Left hindlimb (tissue), 1 donor: Measurements from ENCODE around the gene PDZD8.
"Not testable (repeated sequence)": the region's sequence is repeated elsewhere in the genome, so short reads cannot be mapped to it uniquely, and the experiment has no call there.

Experiments
- DNase-seq: peaks from one replicate; pipeline ENCODE4 v3.0.0-alpha.2; 2018

PDZD8 gene

GRCh38 chr10:117253908-117254307, 121.3 kb downstream of the PDZD8 start:
- DNase-seq, result no peak

DNA sequence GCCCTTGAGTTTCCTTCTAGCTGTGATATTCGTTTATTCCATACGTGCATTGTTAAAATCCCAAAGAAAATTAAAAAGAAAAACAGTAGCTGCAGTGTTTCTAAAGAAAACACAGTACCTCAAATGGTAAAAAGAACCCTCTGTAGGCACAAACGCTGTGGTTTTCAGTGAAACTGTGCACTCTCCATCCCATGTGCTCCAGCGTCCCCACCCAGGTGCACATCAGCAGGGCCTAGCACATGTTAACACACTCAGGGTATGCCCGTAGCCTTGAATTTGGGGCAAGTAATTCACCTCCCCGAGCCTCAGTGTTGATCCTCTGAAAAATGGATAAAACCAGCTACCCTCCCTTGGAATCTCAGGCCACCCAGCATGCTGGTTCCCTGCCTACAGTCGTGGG, 124.8 kb downstream of the PDZD8 start:
- DNase-seq, result no peak

DNA sequence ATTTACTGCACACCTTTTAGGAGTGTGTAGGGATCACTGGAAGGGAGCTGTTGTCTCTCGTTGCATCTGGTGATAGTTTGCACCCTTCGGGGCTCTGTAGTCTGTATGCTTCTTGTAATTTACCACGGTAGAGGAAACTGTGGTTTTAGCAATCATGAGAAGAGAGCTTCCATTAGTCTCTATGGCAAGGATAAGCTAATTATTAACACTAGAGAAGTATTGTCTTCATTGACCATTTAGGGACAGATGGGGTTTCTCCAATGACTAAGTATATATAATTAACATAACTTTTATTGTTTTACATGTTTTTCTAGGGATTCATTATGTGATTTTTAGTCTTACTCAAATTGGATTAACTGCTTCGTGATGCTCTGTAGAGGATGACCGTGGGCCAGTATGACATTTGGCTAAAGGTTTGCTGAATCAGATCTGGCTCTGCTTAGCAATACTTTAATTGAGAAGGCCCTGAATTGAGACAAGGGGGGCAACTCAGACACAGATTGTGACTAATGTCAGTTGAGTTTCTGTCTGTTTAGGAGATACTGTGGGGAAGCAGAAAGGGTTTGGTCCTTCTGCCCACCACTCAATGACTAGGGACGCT, 125.6 kb downstream of the PDZD8 start:
- DNase-seq, result no peak

DNA sequence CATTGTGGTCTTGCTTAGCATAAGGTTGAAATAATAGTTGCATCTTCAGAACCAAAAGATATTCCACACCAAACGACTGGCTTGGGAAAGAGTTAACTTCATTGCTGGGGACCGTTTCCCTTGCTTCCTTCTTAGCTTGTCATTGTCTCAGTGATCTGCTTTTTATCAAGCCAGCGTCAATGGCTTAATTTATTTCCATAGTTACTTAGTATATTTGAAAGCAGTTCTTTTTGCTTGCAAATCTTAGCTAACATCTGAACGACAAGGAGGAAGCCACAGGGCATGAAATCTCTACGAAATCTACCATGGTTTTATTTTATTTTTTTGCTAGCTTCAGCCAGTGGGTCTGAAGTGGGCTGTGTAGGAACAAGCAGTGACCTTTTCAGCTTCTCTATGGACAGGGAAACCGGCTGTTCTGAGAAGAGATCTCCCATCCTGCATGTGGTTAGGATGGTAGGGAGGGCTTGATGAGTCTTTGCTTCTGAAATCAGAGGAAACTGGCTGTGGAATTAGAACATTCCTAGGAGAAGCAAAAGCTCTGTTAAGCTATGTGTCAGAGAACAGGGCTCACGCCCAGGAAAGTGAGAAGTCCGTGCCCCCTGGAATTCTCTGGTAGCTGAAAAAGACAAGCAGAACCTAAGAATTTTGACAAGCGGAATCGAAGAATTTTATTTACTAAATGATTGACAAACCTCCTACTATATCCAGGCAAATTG, 126.3 kb downstream of the PDZD8 start:
- no peak for DNase-seq

GRCh38 chr10:117246997-117247671, 128.1 kb downstream of the PDZD8 start:
- no peak for DNase-seq

GRCh38 chr10:117242463-117242832, 132.8 kb downstream of the PDZD8 start:
- no peak for DNase-seq

DNA sequence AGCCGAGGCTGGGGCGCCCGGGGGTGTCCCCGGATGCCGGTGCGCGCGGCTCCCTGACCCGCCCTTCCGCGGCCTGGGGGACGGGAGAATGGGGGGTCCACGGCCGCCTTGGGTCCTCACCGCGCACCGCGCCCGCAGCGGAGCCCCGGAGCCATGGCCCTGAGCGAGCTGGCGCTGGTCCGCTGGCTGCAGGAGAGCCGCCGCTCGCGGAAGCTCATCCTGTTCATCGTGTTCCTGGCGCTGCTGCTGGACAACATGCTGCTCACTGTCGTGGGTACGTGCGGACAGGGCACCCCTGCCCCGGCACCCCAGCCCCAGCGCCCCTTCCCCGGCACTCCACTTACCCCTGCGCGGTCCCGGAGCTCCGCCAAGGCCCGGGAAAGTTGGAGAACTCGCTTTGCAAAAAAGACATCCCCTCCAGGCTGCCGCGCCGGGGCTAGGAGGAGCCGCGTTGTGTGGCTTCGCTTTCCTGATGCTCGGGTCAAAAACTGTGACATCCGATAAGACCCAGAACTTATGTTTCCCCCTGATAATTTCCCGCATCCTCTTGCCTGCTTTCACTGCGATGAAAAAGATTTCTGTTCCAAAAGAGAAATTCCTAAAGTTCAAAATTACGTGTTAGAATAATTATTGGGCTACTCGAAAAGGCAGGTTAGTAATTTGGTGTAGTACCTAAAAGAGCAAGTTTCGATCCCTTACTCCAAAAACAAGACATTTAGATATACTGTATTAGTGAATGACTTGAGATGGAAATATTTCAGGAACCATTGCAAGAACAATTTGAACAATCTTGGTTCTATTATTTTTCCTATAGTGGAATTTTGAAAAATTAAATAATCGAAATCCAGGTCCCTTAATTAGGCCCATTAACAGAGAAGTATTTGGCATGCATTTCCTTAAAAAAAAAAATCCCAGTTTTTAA, 133.4 kb downstream of the PDZD8 start:
- DNase-seq, result no peak

GRCh38 chr10:117240621-117241529, 134.4 kb downstream of the PDZD8 start, which contains the start of gene SLC18A2:
Gene SLC18A2, plus strand, starts transcription at chr10:117241114. Its CDS starts 580 bp downstream, at chr10:117241694.
- no peak for DNase-seq

DNA sequence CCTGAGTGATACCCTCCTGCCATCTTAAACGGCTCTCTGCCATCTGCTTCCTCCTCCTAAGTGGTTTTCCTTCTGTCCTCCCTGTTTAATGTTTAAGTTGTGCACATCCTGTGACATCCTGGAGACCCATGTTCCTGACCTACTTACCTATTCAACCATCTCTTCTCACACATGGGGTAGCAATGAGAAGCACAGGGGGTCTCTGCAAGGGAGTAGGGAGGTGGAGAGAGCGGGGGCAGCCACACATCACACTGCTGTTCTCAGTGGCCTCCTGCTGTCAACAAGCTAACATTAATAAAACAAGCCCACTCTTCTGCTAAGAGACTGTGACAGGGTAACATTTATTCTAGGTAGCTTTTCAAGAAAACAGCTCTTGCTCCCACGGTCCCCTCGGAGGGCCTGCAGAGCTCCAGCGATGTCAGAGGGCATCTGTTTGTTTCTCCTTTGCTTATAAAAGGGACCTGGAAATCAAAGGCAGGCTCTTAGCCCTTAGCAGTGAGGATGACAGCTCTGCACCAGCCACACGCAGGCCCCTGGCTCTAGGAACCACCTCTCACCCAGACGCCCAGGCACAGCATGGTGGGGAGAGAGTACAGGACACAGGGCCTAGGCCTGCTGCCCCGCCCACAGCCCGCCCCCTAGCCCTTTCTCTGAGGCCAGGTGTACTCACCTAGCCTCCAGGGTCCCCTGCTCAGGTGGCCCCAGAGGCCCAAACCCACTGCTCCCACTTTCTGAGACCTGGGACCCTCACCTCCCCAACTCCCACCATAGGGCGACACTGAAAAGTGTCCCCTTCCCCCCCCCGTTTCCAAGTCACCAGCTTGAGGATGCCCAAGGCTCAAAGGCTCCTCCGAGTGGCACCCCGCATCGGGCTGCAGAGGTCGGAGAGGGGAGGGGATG, 135.3 kb downstream of the PDZD8 start:
- no peak for DNase-seq

DNA sequence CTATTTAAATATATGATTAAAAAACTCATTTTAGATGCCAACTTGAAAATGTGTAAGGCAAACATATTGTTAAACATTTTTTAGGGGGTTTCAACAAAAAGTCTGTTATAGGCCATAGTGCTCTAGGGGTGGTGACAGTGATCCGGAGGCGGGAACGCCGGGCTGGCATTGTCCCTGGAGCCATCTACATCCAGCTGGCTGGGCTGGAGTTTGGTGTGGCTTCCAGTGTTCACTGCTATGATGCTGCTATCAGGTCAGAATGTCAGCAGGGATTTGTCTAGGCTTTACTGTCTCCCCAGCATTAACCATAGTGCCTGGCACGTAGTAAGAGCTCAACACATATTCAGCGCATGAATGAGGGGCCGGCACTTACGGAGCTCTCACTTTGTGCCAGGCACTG, 136.2 kb downstream of the PDZD8 start:
- DNase-seq, result no peak

GRCh38 chr10:117237401-117237991, 137.7 kb downstream of the PDZD8 start:
- DNase-seq, result no peak

DNA sequence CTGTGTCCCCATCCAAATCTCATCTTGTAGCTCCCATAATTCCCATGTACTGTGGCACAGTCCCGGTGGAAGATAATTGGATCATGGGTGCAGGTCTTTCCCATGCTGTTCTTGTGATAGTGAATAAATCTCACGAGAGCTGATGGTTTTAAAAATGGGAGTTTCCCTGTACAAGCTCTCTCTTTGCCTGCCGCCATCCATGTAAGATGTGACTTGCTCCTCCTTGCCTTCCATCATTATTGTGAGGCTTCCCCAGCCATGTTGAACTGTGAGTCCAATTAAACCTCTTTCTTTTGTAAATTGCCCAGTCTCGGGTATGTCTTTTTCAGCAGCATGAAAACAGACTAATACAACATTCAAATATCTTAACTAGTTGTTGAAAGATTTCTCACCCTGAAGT, 145.1 kb downstream of the PDZD8 start:
- not testable (repeated sequence) for DNase-seq

DNA sequence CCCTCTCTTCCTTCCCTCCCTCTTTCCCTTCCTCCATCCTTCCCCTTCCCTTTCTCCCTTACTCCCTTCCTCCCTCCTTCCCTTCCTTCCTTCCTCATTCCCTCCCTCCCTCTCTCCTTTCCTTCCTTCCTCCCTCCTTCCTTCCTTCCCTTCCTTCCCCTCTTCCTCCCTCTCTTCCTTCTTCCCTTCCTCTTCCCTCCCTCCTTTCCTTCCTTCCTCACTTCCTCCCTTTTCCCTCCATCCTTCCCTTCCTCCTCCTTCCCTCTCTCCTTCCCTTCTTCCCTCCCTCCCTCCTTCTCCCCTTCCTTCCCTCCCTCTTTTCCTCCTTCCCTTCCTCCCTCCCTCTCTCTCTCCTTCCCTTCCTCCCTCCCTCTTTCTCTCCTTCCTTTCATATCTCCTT, 147.0 kb downstream of the PDZD8 start:
- no peak for DNase-seq
